GM18909 (cell line): Measurements from ENCODE around the gene PLD1.

Source experiments
- ATAC-seq: cut with Tn5 transposase; IDR thresholded peaks from one replicate; pipeline ENCODE4 v1.9.1; 2021; ENCODE audit warnings: mild to moderate bottlenecking; ENCODE audit not compliant: unreplicated experiment, poor library complexity

PLD1 gene

DNA sequence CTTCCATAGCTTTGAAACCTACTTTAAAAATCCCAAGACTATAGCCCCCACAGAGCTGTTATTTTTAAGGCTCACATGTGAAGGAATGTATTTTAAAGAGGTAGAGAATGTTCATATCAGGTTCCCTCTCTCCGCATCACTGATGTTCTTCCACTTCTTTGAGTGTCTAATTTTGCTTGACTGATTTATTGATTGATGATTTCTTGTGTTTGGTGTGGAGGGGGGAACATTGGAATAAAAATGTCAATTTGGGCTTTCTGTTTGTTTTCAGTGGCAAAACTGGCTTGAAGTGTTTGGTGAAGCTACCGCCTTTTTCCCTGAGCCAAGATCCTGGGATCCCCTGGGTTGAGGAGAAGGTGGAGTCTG is 30.1 kb upstream of the PLD1 start:
- ATAC-seq, result no peak

DNA sequence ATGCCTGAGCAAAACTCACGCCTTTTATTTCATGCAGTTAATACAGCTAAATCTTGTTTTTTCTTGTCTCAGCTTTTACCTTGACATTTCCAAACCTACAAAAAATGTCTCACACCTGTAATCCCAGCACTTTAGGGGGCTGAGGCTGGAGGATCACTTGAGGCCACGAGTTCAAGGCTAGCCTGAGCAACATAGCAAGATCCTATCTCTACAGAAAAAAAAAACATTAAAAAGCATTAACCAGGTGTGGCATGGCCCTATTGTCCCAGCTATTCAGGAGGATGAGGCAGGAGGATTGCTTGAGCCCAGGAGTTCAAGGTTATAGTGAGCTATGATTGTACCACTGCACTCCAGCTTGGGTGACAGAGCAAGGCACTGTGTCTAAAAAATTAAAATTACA is 29.0 kb upstream of the PLD1 start:
- ATAC-seq, result no peak

DNA sequence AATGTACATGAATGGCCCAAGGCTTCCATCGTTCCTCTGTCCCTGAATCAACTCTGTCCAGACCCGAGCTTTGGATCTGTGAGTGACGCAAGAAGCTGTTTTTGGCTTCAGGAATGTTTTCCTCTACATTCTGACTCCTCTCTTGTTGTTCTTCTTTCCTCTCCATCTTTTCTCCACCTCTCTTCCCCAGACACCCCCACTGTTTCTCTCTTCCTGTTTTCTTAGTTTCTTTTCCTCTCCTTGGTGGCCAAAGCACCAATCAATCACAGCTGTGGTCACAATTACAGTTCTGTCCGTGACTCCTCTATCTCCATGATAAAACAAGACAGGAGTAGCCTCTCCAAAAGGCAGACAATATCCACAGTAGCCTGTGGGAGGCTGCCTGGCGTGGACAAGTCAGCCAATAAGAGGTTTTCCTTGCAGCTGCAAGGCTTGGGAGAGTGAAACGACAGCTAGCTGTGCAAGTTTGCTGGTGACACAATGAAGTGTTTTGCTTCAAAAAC is 28.0 kb upstream of the PLD1 start:
- ATAC-seq, result no peak

DNA sequence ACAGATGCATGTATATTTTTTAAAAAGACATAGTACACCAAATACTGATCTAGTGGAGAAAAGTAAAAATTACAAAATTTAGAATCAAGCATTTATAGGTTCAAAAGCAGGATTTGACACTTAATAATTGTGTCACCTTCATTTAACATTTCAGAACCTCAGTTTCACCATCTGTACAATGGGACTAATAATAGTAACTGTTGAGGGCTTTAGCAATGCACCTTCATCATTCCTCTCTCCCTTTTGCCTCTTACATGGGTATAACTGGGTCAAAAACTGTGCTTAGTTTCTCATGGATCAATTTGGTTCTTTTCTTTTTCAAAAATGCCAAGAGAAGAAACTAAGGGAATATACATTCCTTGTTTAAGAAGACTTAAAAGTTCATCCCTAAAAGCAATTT is 27.4 kb upstream of the PLD1 start:
- ATAC-seq, result no peak

DNA sequence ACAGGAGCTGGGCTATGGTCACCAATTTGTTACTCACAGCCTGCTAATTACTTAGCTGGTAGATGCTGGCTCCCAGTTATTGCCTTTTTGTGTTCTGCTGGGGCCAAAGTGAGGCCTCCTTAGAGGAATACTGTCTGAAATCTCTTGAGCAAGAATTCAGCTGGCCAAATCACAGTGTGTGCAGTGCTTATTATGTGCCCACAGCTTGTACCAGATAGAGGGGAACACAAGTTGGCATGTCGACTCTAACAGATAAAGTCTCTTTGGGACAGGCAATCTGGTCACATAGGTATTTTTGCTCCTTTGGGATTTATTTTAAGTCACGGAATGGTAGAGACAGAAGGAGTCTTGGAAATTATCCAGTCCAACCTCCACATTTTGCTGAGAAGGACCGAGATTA is 26.6 kb upstream of the PLD1 start:
- ATAC-seq, result no peak

DNA sequence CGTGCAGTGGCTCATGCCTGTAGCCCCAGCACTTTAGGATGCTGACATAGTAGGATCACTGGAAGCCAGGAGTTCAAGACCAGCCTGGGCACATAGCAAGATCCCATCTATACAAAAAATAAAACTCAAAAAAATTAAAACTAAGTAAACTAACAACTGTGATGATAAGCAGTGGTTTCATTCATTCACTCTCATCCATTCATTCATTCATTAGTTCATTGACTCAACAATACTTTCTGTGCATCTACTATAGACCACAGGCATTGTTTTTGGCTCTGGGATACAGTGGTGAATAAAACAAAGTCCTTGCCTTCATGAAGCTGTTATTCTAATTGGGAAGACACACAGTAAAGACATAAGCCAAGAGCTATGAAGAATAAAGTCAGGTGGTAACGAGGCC is 25.3 kb upstream of the PLD1 start:
- ATAC-seq, result no peak

DNA sequence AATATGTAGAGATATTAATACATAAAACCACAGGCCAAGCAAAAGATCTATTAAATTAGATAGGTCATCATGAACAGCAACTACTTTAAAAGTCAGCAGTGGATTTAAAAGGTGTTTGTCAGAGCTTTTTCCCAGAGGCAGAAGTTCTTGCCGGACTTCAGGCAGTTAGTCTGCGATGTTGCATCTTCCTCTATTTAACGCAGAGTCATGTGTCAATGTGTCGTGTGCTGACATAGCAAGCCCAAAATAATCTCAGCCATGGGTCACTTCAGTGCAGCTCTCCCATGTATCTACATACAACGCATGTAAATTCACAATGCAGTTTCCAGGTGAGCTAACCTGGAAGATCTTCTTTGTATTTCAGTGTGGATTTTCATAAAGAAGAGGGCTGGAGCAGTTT is 24.8 kb upstream of the PLD1 start:
- ATAC-seq, result no peak

DNA sequence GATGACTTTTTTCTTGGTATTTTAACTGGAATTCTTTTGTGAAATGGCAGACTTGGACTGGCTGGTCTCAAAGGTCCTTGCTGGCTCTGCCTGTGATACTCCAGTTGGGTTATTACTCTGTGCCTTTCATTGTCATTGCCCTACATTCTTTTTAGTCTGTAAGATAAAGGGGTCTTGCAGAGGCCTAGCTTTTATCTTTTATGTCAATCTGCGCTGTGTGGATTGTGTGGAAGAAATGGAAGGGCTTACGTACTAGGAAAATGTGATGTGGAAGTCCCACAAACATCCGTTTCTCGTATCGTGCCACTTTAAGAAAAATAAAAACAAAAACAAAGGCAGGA is 24.1 kb upstream of the PLD1 start:
- no peak for ATAC-seq

DNA sequence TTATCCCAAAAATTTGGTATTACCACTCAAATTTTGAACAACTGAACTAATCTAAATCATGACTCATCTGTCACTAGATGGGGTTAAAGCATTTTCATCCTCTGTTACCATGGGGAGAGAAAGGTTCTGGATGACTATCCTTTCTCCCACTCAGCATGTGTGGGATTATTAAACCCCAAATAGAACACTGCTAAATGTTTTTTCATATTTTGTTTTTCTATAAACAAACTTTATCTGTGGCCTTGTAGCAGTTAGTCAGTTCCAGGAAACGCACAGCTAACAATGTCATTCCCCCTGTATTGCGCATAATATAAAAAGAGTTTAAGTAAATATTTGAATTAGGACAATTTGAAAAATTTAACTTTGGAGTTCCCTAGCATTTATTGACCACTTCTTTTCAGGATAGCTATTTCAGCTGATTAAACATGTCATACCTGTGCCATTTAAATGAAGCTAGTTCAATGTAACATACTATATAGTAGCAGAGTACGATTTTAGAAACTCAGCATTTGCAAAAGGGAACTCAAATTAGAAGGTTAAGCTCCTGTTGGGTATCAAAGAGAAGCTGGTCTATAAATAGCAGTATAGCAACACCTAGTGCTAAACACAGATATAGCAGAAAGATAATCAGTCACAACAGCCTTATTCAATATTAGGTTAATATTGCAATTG is 23.6 kb upstream of the PLD1 start:
- ATAC-seq, result peak; percentile 65

DNA sequence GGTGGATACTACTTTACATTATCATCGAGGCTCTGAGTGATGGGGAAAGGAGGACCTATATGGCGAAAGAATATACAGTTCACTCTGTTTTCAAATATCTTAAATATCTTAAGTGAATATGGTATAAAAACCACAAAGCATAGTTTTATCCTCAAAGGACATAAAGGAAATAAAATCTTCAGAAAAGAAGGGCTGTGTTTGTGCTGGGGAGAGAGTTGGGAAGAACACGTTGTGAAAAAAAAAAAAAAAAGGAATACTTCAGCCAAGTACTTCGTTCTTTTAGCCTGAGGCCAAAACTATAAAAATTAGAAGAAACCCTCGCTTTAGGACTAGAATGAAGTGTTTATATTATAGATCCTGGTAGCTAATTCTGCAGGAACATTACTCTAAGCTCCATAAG is 22.7 kb upstream of the PLD1 start:
- ATAC-seq, result no peak

DNA sequence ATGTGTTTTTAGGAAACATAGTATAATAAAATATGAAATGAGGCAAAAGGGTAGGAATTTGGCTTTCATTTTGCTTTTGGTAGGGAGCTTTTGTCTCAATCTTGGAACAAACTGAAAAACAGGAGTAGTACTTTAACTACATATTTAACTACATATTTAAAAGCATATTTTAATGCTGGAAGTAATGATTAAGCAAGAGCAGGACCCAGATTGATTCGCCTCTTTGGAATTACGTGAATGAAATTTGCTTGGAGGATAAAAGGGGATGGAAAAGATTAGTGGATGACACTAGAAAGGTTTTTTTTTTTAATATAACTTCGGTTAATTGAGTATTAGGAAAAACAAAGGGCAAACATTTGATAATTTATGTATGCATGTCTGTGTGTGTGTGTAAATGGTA is 21.7 kb upstream of the PLD1 start:
- no peak for ATAC-seq

DNA sequence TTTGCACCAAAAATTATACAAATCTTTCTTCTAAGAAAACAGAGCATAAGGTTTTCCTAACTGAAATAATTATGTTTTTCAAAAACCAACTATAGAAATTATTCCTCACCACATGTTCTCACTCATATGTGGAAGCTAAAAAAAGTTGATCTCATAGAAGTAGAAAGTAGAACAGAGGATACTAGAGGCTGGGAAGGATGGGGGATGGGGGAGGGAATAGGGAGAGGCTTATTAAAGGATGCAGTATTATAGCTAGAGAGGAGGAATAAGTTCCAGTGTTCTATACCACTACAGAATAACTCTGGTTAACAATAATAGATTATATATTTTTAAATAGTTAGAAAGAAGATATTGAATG is 20.2 kb upstream of the PLD1 start:
- ATAC-seq, result no peak

DNA sequence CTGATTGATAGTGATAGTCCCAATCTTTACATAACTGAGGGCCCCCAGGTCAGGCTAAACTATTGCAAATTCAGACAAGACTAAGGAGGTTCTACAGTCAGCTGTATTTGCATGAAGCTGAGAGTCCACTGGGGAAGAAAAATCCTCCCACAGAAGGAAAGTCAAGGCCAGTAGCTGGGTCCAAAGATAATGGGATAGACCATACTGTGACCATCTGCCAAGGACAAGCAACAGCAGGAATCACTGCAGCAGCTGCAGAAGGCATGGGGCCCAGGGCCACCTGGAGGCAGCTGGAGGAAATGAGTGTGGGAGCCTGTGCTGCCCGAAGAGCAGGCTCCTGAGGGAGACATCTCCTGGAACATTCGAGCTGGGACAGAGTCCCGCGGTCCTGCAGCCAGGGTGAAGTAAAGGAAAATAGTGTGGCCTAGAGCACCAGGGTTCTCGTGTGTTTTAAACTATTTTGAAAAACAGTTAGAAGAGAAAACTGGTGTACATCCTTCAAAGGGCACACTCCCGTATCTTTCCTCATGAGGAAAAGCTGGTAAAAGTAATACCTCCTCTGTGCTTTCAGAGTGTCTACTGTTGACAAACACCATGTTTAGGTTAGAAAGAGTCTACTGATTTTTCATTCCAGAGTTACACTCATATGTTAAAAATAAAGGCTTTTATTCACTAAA is 19.7 kb upstream of the PLD1 start:
- peak; percentile 81 for ATAC-seq

DNA sequence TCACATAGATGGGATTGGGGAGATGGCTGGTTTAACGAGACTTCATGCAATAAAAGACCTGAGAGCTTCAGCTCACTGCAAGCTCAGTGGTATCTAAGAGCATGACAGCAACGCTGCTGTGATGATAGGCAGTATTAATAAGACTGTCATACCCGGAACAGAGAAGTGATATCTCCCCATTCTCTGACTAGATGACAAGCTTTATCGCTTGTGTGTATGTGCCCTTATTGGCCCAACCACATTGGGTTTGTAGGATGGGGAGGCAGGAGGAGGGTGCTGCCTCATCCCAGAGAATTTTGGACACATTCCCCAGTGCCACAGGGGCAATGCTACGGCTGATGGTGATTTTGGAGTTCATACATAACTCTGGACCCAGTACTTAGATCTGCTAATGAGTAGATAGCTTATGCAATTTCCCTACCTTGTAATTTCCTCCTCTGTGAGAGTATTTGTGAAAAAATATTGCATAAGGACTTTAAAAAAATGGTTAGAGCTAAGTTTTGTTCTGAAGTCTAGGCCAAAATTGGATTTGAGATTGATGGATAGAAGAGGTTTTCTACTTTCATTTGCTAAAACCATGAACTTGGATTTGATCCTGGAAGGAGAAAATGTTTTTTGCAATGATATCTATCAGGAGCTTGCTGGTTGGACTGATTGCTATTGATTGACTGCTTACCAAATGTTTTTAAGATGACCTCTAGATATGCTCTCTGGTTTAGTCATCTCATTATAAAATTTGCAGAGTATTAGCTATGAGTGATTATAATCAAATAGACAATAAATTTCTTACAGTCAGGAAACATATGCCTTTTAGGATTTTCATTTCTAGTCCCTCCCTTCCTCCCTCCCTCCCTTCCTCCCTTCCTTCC is 18.9 kb upstream of the PLD1 start:
- no peak for ATAC-seq

DNA sequence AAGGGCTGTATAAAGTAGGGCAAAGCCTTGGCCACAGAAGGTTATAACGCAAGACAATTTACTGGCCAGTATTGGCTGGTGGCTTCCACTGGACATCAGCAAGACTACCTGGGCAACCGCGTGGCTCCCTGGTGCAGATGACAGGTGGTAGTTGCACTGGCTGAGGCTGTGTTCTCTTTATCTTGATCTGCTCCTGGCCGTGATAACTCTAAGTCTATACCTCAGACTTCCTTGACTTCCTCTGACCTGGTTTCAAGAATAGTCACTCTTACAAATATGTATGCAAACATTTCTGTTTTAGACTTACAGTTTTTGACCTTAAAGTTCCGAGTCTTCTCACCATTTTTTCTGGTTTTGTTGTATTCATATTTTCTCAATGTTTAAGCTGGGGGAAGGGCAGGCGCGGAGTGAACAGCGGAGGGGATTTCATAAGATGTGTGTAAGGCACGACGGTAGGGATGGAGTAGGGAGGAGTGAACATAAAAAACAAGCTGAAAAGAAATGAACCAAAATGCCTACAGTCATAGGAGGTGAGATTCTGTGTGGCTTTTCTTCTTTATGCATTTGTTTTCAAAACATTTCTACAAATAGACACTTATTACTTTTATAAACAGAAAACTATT is 17.7 kb upstream of the PLD1 start:
- ATAC-seq, result no peak

DNA sequence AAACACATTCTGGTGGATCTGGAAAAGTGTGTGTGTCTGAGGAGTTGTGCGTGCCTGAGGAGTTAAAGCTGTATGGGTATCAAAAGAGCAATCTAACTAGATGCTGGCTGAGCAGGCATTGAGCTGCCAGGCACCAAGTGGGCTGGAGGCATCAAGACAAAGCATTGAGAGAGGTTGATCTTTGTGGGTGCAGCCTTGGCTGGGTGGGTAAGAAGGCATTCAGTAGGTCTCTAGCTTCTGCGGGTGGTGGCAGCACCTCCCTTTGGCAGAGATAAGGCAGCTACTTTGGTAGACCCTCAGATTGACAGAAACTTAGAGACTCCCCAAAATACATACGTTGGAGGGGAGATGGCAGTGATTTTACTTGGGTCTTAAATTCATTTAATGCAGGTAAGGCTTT is 17.1 kb upstream of the PLD1 start:
- no peak for ATAC-seq

DNA sequence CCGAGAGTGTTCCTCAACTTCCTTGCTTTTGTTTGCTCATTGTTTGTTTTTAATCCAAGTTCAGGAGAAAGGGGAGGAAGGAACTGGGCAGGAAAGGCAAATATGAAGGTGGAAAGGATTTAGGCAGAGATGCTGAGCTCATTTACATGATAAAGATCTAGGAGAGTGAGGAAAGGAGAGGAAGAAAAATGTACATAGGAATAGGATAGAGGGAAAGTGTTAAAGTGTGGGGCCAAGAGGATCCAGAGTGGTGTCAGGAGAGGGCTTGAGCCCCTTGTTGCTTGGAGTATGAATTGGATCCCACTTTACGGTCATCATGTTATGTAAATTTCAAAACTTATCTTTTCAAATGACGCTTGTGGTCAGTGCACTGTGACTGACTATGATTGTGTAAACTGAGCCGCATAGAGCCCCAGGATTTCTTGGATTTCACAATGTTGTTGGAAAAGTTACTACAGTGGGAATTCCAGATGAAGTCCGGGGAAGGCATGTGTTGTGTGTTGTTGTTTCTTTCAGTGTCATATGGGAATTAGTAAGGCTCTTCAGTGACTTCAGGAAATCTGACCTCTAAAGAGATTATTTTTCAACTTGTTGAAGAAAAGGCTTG is 15.0 kb upstream of the PLD1 start:
- ATAC-seq, result no peak

DNA sequence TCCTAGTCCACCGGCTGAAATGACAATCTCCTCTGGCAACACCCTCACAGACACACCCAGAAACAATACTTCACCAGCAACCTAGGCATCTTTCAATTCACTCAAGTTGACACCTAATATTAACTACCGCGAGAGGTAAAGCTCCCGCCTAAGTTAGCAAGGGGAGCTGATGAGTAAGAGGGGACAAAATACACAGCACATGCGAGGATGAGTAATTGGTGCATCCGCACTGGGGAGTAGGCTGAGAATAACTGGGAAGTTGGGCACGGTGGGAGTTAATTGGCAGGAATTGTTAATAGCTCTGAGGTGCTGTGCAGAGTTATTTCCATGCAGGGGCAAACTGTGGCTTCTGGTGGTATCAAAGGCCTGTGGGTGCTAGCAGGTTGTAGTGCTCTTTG is 14.5 kb upstream of the PLD1 start:
- no peak for ATAC-seq

DNA sequence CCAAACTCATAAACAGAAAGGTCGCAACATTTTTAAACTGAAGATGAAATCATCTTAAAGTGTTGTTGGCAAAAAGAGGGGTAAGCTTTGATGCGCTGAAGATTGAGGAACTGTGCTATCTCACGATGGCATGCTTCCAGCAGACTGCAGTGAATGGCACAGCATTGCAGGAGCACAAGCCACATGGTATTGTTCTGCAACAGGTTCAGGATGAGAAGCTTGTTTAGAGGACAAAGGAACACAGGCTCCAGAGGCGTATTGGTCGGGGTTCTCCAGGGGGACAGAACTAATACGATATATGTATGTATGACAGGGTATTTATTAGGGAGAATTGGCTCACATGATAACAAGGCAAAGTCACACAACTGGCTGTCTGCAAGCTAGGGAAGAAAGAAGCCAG is 13.8 kb upstream of the PLD1 start:
- no peak for ATAC-seq

DNA sequence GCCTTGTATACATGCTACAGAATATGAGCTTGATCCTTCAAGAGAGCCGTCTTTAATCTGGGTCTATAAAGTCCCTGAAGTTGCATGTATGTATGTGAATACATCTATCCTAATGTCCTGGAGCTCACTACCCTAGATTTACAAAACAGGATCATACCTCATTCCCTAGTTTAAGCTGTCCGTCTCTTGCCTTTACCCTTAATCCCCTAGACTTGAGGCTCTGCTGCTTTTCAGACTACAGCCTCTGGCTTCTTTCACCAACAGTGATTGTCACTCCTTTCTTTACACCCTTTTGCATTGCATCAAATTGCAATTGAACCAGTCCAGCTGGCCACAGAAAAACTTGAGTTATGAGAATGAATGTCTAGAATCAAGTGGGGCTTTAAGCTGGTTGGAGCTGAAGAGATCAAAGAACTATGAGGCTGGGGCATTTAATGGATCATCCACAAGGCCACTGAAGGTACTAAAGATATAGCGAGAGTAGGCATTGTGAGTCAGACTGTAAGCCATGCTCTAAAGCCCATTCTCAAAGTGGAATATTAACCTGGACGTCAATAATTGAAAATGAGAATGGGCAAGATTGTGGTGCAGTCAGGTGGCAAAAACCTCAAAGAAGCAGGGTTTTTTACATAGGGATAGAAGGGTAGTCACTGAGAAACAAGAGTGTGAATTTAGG is 12.3 kb upstream of the PLD1 start:
- ATAC-seq, result peak; percentile 87
